ENCODE results near the gene BCAR3.

The BCAR3 gene

GRCh38 chr1:93720956-93721626 is 39.5 kb upstream of the BCAR3 start:
- H3K14ac ChIP-seq (ENCODE audit: low read length) = peak overlapping the region; percentile 0
- H3K4me3 ChIP-seq (ENCODE audit: low read length in 2 of 2) = no peak overlapping the region
- H2BK5ac ChIP-seq (ENCODE audit: low read length) = peak overlapping the region; percentile 41
- H3K9ac ChIP-seq (ENCODE audit: low read depth, low read length, poor library complexity) = no peak overlapping the region
- peak overlapping the region; percentile 89 for H3K18ac ChIP-seq (ENCODE audit: low read length)
- no peak overlapping the region for H3K23ac ChIP-seq (ENCODE audit: low read depth, low read length, poor library complexity)
- H4K91ac ChIP-seq (ENCODE audit: low read depth, low read length, poor library complexity) = no peak overlapping the region
- no peaks in the 10 kb centered on the region for H3K9me3 ChIP-seq (replicated peaks in 1 of 2; ENCODE audit: control insufficient read depth in 2 of 2, insufficient read depth in 1 of 2, low read depth in 1 of 2, low read length in 2 of 2)
- no peaks in the 10 kb centered on the region for H3K36me3 ChIP-seq (replicated peaks in 1 of 2; ENCODE audit: control insufficient read depth in 2 of 2, insufficient read depth in 2 of 2, low read length in 2 of 2)
- no peak overlapping the region for H4K8ac ChIP-seq (ENCODE audit: low read depth, low read length)
- no peaks in the 10 kb centered on the region for H3K27me3 ChIP-seq (ENCODE audit: control insufficient read depth in 3 of 3, insufficient read depth in 3 of 3, low read depth in 1 of 3, low read length in 3 of 3)
- H2BK15ac ChIP-seq (ENCODE audit: low read length) = peak overlapping the region; percentile 95
- H3K4me1 ChIP-seq (ENCODE audit: control insufficient read depth in 2 of 2, insufficient read depth in 1 of 2, low read depth in 1 of 2, low read length in 2 of 2) = peaks cover 25 to 38% of the 10 kb centered on the region in 2 donors
- peak overlapping the region; percentile 93 for H3K27ac ChIP-seq (replicated peaks; ENCODE audit: low read length)
- no peak overlapping the region for H3K4me2 ChIP-seq (ENCODE audit: insufficient read depth, low read length, poor library complexity, severe bottlenecking)
- no peak overlapping the region for H2AFZ ChIP-seq (ENCODE audit: low read length)
- DNase-seq (ENCODE audit: low spot score) = no peak
- H2BK120ac ChIP-seq (ENCODE audit: low read depth, low read length) = peak overlapping the region; percentile 37
- H2BK12ac ChIP-seq (ENCODE audit: low read length) = peak overlapping the region; percentile 91
- WGBS, 2 donors (ENCODE audit: extremely low coverage in 2 of 2, insufficient read length in 2 of 2, insufficient replicate concordance in 1 of 2) = no CpG with 5 or more reads among the region's 7 CpGs
- no peaks in the 10 kb centered on the region for H3K79me1 ChIP-seq (ENCODE audit: low read depth, low read length)
- peak overlapping the region; percentile 98 for H2AK5ac ChIP-seq (ENCODE audit: low read depth, low read length)
- peak overlapping the region; percentile 54 for H3K4ac ChIP-seq (ENCODE audit: low read length)

DNA sequence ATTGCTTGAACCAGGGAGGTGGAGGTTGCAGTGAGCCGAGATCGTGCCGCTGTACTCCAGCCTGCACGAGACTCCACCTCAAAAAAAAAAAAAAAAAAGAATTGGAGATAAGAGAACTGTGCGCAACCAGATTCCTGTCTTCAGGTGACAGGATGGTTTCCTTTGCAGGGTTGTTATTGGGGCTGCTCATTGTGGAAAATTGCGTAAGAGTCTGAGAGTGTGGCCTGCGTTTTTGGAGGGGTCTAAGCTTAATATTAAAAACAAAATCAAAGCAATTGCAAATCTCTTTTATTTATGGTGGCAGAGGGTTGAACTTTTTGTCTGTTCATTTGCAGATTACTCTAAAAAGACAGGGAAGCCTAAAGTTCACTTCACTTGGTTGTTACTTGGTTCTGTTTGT is 36.0 kb upstream of the BCAR3 start:
- Histone ChIP-seq H3K23ac (ENCODE audit: low read depth, low read length, poor library complexity) (no peak overlapping the region), H4K91ac (ENCODE audit: low read depth, low read length, poor library complexity) (no peak overlapping the region), H3K14ac (ENCODE audit: low read length) (no peak overlapping the region), H3K4me1 (ENCODE audit: control insufficient read depth in 2 of 2, insufficient read depth in 1 of 2, low read depth in 1 of 2, low read length in 2 of 2) (peaks cover 14 to 21% of the 10 kb centered on the region in 2 donors), H2BK12ac (ENCODE audit: low read length) (no peak overlapping the region), H3K18ac (ENCODE audit: low read length) (no peak overlapping the region), H2BK15ac (ENCODE audit: low read length) (no peak overlapping the region), H3K4me3 (ENCODE audit: low read length in 2 of 2) (no peak overlapping the region), H3K9ac (ENCODE audit: low read depth, low read length, poor library complexity) (no peak overlapping the region), H3K27me3 (ENCODE audit: control insufficient read depth in 3 of 3, insufficient read depth in 3 of 3, low read depth in 1 of 3, low read length in 3 of 3) (peaks cover 0 to 2% (median 0%) of the 10 kb centered on the region in 3 experiments), H2BK120ac (ENCODE audit: low read depth, low read length) (no peak overlapping the region), H4K8ac (ENCODE audit: low read depth, low read length) (no peak overlapping the region), H3K36me3 (replicated peaks in 1 of 2; ENCODE audit: control insufficient read depth in 2 of 2, insufficient read depth in 2 of 2, low read length in 2 of 2) (no peaks in the 10 kb centered on the region), H3K4ac (ENCODE audit: low read length) (no peak overlapping the region), H3K79me1 (ENCODE audit: low read depth, low read length) (no peaks in the 10 kb centered on the region), H3K27ac (replicated peaks; ENCODE audit: low read length) (no peak overlapping the region), H2BK5ac (ENCODE audit: low read length) (no peak overlapping the region), H2AFZ (ENCODE audit: low read length) (no peak overlapping the region), H2AK5ac (ENCODE audit: low read depth, low read length) (no peak overlapping the region), H3K9me3 (replicated peaks in 1 of 2; ENCODE audit: control insufficient read depth in 2 of 2, insufficient read depth in 1 of 2, low read depth in 1 of 2, low read length in 2 of 2) (no peaks in the 10 kb centered on the region), H3K4me2 (ENCODE audit: insufficient read depth, low read length, poor library complexity, severe bottlenecking) (no peak overlapping the region)
- DNase-seq (ENCODE audit: low spot score) = no peak
- WGBS, 2 donors (ENCODE audit: extremely low coverage in 2 of 2, insufficient read length in 2 of 2, insufficient replicate concordance in 1 of 2) = no CpG with 5 or more reads among the region's 7 CpGs

DNA sequence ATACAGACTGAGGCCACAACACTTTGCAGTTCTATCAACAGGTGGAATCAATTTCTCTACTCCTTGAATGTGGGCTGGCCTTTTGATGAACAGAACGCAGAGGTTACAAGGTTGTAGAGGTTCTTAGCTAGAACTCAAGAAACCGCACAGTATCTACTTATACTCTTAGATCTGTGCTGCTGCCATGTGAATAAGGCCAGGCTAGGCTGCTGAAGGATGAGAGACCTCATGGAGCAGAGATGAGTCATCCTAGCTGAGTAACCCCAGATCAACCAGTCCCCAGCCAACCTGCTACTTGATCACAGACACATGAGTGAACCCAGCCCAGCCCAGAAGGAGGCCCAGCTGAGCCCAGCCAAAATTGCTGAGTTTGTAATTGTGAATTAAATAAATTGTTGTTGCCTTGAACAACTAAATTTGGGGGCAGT is 35.3 kb upstream of the BCAR3 start:
- Histone ChIP-seq H3K4me3 (ENCODE audit: low read length in 2 of 2) (no peak overlapping the region), H3K36me3 (replicated peaks in 1 of 2; ENCODE audit: control insufficient read depth in 2 of 2, insufficient read depth in 2 of 2, low read length in 2 of 2) (no peaks in the 10 kb centered on the region), H2AFZ (ENCODE audit: low read length) (no peak overlapping the region), H2AK5ac (ENCODE audit: low read depth, low read length) (no peak overlapping the region), H3K23ac (ENCODE audit: low read depth, low read length, poor library complexity) (no peak overlapping the region), H3K79me1 (ENCODE audit: low read depth, low read length) (no peaks in the 10 kb centered on the region), H3K27ac (replicated peaks; ENCODE audit: low read length) (no peak overlapping the region), H2BK5ac (ENCODE audit: low read length) (no peak overlapping the region), H4K8ac (ENCODE audit: low read depth, low read length) (no peak overlapping the region), H2BK12ac (ENCODE audit: low read length) (no peak overlapping the region), H3K4me1 (ENCODE audit: control insufficient read depth in 2 of 2, insufficient read depth in 1 of 2, low read depth in 1 of 2, low read length in 2 of 2) (peaks cover 9 to 16% of the 10 kb centered on the region in 2 donors), H3K4me2 (ENCODE audit: insufficient read depth, low read length, poor library complexity, severe bottlenecking) (no peak overlapping the region), H3K9me3 (replicated peaks in 1 of 2; ENCODE audit: control insufficient read depth in 2 of 2, insufficient read depth in 1 of 2, low read depth in 1 of 2, low read length in 2 of 2) (no peaks in the 10 kb centered on the region), H3K14ac (ENCODE audit: low read length) (no peak overlapping the region), H2BK15ac (ENCODE audit: low read length) (no peak overlapping the region), H3K27me3 (ENCODE audit: control insufficient read depth in 3 of 3, insufficient read depth in 3 of 3, low read depth in 1 of 3, low read length in 3 of 3) (peaks cover 0 to 2% (median 0%) of the 10 kb centered on the region in 3 experiments), H3K18ac (ENCODE audit: low read length) (no peak overlapping the region), H3K9ac (ENCODE audit: low read depth, low read length, poor library complexity) (no peak overlapping the region), H4K91ac (ENCODE audit: low read depth, low read length, poor library complexity) (no peak overlapping the region), H2BK120ac (ENCODE audit: low read depth, low read length) (no peak overlapping the region), H3K4ac (ENCODE audit: low read length) (no peak overlapping the region)
- WGBS, 2 donors (ENCODE audit: extremely low coverage in 2 of 2, insufficient read length in 2 of 2, insufficient replicate concordance in 1 of 2) = no CpG with 5 or more reads among the region's 2 CpGs
- DNase-seq (ENCODE audit: low spot score) = no peak

DNA sequence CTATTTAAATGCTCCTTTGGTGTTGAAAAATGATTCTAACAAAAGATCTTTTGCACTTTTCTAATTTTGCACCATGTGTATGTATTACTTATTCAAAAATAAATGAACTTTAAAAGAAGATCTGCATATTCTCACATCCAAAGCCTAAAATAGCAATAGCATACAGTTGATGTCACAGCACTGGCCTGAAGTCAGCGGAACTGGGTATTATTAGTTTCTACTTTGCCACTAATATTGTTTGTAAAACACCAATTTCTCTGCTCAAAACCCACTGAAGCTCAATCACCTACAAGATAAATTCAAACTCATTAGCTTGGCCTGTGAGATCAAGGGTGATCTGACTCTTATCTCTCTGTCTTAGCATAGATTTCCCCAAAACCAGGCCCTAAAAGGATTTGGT is 34.5 kb upstream of the BCAR3 start:
- Histone ChIP-seq H3K27me3 (ENCODE audit: control insufficient read depth in 3 of 3, insufficient read depth in 3 of 3, low read depth in 1 of 3, low read length in 3 of 3) (peaks cover 0 to 2% (median 0%) of the 10 kb centered on the region in 3 experiments), H3K9ac (ENCODE audit: low read depth, low read length, poor library complexity) (no peak overlapping the region), H3K4me3 (ENCODE audit: low read length in 2 of 2) (no peak overlapping the region), H3K4me2 (ENCODE audit: insufficient read depth, low read length, poor library complexity, severe bottlenecking) (no peak overlapping the region), H2BK5ac (ENCODE audit: low read length) (no peak overlapping the region), H3K18ac (ENCODE audit: low read length) (no peak overlapping the region), H3K79me1 (ENCODE audit: low read depth, low read length) (no peaks in the 10 kb centered on the region), H2BK15ac (ENCODE audit: low read length) (no peak overlapping the region), H2BK120ac (ENCODE audit: low read depth, low read length) (no peak overlapping the region), H3K27ac (replicated peaks; ENCODE audit: low read length) (no peak overlapping the region), H3K4me1 (ENCODE audit: control insufficient read depth in 2 of 2, insufficient read depth in 1 of 2, low read depth in 1 of 2, low read length in 2 of 2) (peaks cover 3 to 8% of the 10 kb centered on the region in 2 donors), H3K4ac (ENCODE audit: low read length) (no peak overlapping the region), H3K14ac (ENCODE audit: low read length) (no peak overlapping the region), H2BK12ac (ENCODE audit: low read length) (no peak overlapping the region), H4K8ac (ENCODE audit: low read depth, low read length) (no peak overlapping the region), H3K9me3 (replicated peaks in 1 of 2; ENCODE audit: control insufficient read depth in 2 of 2, insufficient read depth in 1 of 2, low read depth in 1 of 2, low read length in 2 of 2) (no peaks in the 10 kb centered on the region), H3K36me3 (replicated peaks in 1 of 2; ENCODE audit: control insufficient read depth in 2 of 2, insufficient read depth in 2 of 2, low read length in 2 of 2) (no peaks in the 10 kb centered on the region), H2AK5ac (ENCODE audit: low read depth, low read length) (no peak overlapping the region), H4K91ac (ENCODE audit: low read depth, low read length, poor library complexity) (no peak overlapping the region), H2AFZ (ENCODE audit: low read length) (no peak overlapping the region), H3K23ac (ENCODE audit: low read depth, low read length, poor library complexity) (no peak overlapping the region)
- no CpG with 5 or more reads among the region's 1 CpG for WGBS, 2 donors (ENCODE audit: extremely low coverage in 2 of 2, insufficient read length in 2 of 2, insufficient replicate concordance in 1 of 2)
- DNase-seq (ENCODE audit: low spot score) = no peak
